ENCODE data around the gene VIT.

The VIT gene

DNA sequence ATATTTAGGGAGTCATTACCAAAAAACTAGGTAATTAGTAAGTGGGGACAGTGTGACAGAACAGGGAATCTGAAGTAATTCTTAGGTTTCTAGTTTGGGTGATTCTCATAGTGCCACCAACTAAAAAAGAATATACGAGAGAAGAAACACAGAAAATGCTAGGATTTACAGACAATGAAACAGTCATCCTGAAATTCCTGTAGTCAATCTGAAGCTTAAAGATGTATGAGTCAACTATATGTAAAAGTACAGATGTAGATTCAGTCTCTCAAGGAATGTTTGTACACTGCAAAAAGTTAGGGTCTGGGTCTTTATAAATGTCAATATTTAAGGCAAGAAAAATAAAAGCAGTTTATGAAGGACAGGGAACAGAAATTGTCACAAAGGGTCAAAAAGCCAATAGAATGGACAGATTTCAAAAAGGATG lies 162.9 kb downstream of the VIT start:
- no peak for DNase-seq (ENCODE audit: low spot score)
- in situ Hi-C loops (cut with MboI; ENCODE audit: low sequenced_read_pairs, unreplicated experiment), result no loop called here
- TF ChIP-seq CTCF (IDR thresholded peaks at IDR 0.05; ENCODE audit: borderline replicate concordance, control extremely low read depth, extremely low read depth, insufficient read depth, missing control alignments), result no peak

- in situ Hi-C loops (cut with MboI; ENCODE audit: low sequenced_read_pairs, unreplicated experiment), result no loop called here
These were observed 165.4 kb downstream of the VIT start for GRCh38 chr2:36861896-36862295.

More at GRCh38 chr2:36861896-36862295, 165.4 kb downstream of the VIT start:
- TF ChIP-seq CTCF (IDR thresholded peaks at IDR 0.05; ENCODE audit: borderline replicate concordance, control extremely low read depth, extremely low read depth, insufficient read depth, missing control alignments), result no peak
- DNase-seq (ENCODE audit: low spot score), result no peak

All from GM13976 (cell line).